GM21515 (cell line): ENCODE data around the gene INSRR.

Source experiments
- ATAC-seq: cut with Tn5 transposase; IDR thresholded peaks from one replicate; pipeline ENCODE4 v1.9.1; 2021; ENCODE audit not compliant: unreplicated experiment

INSRR gene

DNA sequence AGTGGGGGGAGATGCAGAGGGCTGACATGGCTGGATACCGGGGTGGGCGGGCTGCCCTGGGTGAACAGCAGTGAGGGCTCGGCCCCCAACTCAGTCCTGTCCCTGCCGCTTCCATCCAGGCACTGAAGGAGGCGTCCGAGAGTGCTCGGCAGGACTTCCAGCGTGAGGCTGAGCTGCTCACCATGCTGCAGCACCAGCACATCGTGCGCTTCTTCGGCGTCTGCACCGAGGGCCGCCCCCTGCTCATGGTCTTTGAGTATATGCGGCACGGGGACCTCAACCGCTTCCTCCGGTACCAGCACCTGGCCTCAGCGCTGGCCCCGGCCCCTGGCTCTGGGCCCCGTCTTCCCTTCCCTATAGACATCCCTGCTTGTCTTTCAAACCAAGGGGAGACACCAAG lies 17.4 kb upstream of the INSRR start:
- no peak for ATAC-seq

DNA sequence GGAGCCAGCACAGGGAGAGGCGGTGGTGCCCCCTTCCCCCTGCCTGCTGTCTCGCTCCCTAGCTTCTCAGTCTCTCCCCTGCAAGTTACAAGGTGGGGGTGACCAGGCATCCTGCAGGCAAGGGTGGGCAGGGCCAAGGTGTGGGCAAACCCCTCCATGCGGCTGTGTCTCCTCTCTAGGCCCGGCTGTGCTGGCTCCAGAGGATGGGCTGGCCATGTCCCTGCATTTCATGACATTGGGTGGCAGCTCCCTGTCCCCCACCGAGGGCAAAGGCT lies 16.4 kb upstream of the INSRR start:
- no peak for ATAC-seq

DNA sequence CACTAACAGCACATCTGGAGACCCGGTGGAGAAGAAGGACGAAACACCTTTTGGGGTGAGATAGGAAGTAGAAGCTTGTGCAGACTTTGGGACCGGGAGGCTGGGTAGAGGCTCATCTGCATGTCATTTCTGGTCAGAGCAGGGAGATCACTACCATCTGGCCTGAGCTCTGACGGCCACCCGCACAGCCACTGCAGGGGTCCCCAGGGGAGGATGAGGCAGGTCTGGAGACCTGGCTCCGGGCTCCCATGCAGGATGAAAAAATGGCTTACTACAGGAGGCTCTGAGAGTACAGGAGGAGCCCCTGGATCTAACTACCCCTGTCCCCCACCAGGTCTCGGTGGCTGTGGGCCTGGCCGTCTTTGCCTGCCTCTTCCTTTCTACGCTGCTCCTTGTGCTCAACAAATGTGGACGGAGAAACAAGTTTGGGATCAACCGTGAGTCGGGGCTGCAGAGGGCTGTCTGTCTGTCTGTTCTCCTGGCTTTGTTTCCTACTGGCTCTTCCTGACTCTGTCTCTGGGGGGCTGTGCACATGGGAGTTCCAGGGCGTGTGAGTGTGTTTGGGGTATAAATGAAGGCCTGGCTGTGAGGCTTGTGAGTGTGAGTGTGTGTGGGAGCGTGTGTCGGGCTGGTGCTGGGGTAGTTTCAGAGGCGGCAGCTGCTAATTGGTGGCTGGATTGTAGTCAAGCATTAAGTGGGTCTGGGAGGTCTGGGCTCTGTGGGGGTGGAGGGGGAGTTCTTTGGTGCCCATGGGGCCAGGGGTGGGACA lies 15.8 kb upstream of the INSRR start:
- ATAC-seq: no peak

DNA sequence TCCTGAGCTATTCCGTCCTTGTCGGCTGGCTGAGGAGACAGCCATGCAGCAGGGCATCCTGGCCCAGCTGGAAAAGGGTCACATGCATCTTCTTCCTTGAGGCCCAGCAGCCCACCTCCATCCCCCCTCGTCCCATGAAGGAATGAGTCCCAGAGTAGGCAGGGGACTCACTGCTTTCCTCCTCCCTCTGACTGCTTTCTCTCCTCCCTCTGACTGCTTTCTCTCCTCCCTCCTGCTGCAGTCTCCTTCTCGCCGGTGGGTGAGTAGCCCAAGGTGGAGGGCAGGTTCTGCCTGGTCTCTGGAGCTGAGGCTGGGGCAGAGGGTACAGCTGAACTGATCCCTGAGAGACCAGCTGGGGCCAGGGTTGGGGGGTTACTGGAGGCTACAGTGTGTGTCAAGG lies 15.2 kb upstream of the INSRR start:
- ATAC-seq: no peak

DNA sequence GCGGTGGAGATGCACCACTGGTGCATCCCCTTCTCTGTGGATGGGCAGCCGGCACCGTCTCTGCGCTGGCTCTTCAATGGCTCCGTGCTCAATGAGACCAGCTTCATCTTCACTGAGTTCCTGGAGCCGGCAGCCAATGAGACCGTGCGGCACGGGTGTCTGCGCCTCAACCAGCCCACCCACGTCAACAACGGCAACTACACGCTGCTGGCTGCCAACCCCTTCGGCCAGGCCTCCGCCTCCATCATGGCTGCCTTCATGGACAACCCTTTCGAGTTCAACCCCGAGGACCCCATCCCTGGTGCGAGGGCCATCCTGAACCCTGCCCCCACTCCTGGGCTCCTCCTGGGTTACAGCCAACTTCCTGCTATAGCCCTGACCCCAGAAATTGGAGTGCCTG lies 14.7 kb upstream of the INSRR start:
- ATAC-seq: no peak

DNA sequence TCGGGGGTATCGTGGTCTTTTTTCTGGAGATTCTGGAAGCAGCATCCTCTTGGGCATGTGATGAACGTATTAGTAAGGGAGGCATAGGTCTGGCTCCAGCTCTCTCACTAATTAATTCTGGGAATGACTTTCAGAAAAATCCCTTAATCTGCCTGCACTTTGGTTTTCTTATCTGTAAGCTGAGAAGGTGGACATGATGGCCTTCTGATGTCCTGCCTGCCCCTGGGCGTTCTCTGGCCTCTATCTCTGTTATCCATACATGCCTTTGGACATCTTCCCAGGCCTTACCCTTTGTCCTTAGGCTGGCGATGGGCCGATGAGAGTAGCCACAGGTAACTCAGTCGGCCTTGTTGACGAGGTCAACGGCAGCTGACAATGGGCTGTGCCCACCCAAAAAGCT lies 10.5 kb upstream of the INSRR start:
- ATAC-seq: no peak

DNA sequence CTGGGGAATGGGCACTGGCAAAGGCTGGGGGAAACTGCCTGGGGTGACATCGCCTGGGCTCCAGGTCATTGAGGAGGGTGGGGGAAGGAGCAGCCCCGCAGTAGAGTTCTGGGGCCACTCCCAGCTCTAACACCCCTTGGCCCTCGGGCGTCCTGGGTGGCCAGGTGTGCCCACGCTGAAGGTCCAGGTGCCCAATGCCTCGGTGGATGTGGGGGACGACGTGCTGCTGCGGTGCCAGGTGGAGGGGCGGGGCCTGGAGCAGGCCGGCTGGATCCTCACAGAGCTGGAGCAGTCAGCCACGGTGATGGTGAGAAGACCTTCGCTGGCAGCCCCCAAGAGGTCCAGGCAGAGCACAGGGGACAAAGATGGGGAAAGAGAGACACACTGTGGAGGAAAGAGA lies 9.4 kb upstream of the INSRR start:
- no peak for ATAC-seq

DNA sequence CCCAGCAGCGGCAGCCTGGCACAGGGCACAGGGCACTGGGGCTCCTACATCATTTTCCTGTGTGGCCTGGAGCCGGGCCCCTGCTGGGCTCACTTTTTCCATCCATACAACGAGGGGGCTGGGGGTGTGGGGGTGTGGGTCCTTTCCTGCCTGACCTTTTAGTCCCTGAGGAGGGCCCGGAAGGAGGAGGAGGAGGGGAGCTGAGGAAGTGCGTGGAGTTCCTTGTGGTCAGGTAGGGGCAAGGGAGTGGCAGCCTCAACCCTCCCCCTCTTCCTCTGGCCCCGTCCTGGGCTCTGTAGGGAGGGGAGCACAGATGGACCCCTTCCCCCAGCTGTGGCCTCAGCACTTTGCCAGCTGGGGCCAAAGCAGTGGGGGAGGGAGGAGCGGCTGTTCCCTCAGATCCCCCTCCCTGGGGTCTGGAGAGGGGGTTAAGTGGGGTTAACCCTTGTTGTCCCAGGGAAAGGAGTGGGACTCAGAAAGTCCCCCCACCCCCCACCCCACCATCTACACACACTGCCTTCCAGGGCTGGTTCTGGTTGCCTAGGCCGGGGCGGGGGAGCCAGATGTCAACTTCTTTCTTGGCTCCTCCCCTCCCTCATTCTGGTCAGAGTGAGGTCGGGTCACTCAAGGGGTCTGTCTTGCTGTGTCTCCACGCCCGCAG lies 7.5 kb upstream of the INSRR start:
- no peak for ATAC-seq

DNA sequence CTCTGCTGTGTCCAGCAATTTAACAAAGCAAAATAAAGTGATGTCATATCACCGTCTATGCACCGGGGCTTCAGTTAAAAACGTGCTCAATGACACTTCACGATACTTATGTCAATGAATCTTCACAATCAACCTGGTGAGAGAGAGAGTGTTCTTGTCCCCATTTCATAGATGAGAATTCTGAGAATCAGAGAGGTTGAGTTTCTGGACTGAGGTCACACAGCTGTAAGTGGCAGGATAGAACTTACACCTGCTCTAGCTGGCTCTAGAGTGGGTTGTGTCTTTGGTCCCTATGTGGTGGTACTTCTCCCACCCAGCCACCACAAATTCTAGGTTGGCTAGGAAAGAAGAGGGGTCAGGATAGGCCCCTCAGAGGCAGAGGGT lies 6.9 kb upstream of the INSRR start:
- no peak for ATAC-seq

DNA sequence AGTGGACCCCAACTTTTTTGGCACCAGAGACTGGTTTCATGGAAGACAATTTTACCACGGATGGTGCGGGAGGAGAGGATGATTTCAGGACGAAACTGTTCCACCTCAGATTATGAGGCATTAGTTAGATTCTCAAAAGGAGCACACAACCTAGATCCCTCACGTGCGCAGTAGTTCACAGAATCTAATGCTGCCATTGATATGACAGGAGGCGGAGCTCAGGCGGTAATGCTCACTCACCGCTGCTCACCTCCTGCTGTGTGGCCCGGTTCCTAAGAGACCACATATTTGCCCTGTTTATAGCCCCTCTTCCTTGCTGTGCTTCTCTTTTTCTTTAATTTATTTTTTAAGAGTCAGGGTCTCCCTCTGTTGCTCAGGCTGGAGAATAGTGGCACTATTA lies 6.3 kb upstream of the INSRR start:
- no peak for ATAC-seq

DNA sequence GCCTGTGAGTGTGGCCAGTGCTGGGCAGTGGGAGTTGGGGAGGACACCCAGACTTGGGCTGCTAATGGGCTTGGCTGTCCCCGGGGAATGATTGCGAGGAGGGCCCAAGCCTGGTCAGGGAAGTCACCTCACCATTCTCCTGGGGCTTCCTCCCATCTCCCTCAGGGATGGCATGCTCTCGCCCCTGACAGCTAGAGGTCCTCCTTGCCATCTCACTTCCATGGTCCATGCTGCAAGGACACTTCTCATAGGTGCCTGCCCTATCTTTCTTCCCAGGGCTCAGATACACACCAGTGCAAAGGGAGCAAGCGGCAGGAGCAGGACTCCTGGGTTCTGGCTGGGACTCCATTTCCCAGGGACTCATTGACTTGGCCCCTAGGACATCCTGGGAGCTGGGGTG lies 5.9 kb upstream of the INSRR start:
- no peak for ATAC-seq

DNA sequence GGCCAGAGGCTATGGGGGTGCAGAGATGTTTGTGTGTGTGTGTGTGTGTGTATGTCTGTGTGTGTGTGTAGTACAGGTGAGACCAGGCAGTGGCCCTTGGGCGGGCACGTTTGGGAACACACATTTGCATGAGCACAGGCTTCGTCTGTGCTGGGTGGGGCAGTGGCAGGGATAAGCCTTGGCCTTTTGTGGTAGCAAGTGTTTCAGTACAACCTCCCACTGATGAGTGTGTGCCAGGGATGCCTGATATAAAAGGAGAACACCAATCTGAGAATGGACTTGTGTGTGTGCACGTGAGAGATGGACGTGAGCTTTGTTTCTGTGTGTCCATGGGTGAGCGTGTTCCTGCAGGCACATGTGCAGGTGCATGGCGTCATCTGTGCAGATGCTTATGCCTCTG lies 4.7 kb upstream of the INSRR start:
- ATAC-seq: no peak

DNA sequence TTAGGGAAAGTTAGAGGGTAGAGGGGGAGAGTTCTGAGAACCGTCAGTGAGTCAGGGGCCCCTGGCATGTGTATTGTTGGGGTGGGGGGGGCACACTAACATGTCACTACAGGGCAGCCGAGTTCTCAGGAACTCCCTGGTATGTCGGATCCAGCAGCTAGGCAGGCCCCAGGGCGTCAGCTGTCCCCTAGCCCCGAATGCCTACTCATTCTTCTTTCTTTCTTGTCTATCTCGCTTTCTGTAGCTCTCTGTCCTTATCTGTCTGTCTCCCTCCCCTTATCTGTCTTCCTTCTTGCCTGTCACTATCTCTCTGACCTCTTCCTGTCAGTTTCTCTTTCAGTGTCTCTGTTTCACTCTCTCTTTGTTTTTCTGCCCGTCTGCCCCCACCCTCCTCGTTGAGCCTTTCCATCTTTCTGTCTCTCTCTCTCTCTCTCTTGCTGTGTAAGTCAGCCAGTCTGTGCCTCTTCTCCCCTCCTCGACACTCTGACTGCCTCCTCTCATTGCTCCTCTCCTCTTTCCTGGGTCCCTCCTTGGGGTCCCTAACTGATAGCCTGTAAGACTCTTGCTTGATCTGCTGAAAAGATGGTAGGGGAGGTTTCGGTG lies 4.2 kb upstream of the INSRR start:
- no peak for ATAC-seq

DNA sequence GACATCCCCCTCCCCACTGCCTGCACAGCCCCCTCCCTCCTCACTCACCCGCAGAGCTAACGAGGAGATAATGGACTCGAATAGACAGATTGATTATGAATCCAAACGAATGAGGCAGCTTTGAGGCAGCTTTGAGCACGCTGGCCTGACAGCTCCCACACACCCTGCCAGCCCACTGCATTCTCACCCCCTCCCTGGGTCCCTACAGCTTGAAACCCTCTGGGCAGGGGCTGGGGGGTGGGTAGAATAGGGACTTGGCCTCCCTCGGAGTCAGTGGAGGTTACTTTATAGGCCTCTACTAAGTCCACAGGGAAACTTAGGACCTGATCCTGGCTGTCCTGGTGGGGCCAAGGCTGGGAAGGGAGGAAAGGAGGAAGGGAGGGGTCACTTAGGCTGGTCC lies 3.7 kb upstream of the INSRR start:
- ATAC-seq: no peak

DNA sequence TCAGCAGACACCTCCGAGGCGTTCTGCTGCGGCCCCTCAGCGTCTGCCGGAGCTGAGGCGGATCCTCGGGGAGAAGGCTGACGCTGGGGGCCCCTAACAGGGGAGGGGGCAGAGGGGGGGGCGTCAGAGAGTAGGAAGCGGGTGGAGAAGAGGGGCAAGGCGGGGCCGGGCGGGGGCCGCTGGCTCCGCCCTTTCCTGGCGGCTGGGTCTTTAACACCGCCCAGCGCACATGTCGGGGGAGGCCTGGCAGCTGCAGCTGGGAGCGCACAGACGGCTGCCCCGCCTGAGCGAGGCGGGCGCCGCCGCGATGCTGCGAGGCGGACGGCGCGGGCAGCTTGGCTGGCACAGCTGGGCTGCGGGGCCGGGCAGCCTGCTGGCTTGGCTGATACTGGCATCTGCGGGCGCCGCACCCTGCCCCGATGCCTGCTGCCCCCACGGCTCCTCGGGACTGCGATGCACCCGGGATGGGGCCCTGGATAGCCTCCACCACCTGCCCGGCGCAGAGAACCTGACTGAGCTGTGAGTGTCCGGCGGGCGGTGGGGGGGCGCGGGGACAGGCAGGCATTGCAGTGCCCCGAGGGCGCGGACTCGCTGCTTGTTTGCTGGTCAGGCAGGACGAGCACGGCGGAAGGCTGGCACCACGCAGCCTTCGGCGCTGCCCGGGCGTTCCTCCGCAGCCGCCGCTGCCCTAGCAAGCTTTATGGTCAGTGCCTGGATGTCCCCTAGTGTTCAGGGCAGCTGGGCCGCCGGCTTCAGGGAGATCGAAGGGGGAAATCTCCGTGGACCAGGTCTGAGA lies 1.9 kb upstream of the INSRR start, which contains the start of gene NTRK1:
Gene NTRK1, plus strand, starts transcription at position 238 of the 796 bp plus-strand sequence. Its CDS starts 70 bp downstream, at position 308.
- no peak for ATAC-seq

DNA sequence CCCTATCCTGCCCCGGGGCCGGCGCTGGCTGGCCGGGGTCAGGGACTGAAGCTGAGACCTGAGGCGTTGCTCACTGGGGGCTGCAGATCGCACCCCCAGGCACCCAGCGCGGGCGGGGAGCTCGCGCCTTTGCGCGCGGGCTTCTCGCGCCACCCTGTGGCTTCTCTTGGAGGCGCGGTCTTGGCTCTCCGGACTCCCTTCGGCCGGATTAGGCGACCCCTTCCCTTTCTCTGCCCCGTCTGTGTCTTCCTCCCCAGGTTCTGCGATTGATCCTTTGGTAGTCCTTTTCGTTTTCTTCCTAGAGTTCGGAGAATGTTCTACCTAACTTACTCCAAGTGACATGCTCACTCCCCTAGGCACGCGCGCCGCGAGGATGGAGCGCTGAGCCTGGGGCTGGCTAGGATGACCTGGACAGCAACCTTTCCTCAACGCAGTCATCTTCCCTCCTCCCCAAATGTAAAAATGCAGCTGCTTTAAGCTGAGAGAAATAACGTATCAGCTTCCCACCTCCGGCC lies 1.3 kb upstream of the INSRR start:
- no peak for ATAC-seq

DNA sequence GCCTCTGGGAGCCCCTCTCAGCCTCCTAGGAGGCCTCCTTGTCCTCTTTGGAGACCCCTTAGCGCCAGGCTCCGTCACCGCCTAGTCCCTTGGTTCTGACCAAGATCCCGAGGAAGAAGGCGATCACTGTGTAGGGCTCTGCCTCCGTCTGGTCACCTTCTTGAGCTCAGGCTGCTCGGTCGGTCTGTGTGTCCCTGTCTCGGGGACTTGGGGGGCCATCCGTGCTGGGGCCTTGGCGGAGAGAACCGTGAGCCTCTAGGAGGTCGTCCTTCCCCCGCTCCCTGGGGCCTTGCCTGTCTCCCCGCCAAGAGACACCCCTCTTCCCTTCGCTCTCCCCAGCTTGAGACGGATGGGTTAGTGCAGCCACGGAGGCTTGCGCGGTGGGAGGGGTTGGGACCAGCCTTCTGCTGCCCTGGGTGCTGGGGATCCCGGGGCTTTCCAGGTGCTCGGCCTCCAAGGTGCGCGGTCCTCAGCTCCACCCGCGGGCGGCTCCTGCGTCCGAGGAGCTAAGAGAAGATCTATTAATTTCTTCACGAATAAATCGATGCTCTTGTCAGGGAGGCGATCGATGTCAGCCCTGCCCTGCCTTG lies 701 bp upstream of the INSRR start:
- ATAC-seq: no peak

DNA sequence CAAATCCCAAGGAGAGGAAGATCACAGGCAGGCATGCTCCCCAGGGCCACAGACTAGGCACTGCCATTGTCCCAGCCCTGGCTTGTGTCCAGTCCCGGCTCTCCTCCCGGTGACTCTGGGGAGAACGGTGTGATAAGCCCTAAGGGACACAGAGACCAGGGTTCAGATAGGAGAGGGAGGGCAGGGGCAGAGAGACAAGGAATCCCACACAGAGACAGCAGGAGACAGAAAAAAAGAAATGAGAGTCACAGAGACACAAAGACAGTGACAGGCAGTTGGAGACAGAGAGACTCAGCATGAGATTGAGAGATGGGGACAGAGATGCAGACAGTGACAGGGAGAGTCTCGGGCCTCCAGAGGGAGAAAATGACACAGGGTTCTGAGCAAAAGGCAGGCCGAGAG lies 361 bp downstream of the INSRR start:
- no peak for ATAC-seq

DNA sequence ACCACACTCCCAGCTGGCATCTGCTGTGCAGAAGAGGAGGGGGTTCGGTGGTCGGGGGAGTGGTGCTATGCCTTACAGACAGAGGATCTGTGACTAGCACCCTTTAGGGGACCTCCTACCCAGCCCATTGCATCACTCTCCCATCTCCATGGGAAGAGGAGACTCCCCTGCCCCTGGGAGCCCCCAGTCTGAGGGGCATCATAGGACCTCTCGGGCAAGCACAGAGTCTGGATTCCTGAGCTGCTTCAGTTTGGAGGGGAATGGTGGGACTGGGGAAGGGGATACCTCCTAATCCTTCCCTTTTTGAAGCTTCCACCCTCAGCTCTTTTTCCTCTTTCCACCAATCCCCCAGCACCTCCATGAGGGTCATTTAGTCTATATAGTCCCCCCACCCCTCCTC lies 1.4 kb downstream of the INSRR start:
- ATAC-seq: no peak

DNA sequence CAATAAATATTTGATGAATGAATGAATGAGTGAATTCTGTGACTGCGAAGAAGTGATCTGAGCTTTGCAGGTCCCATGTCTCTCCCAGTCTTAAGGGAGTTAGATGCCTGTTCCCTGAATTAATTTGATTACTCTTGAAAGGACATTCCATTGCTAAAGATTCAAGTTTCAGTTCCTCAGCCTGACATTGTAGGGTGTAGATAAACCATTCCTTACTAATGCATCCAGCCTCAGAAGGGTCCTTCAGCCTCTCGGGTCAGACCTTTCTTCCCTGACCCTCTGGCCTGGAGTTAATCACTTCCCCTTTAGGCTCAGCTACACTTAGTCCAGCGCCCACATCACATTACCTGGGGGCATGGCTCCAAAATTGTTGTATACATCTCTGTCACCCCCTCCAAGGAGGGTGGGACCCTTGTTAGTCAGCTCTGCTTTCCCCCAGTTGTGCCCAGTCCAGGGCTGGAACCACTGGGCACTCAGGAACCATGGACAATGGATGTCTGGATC lies 2.6 kb downstream of the INSRR start:
- no peak for ATAC-seq

DNA sequence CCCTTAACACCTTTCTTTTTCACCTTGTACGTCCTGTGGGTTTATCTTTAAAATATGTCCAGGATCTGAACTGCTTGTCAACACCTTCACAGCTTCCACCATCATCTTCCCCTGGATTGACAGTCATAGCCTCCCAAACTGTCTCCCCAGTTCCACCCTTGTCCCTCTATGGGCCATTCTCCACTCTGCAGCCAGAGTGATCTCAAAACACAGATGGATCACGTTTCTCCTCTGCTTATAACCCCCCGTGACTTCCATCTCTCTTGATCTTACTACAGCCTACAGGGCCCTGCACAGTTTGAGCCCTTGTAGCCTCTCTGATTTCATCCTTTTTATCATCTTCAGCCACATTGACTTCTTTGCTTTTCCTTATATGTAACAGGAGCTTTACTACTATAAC lies 4.3 kb downstream of the INSRR start:
- no peak for ATAC-seq
